Measurements from ENCODE around the gene SBK2. TPM values are rescaled to one million over a fixed set of nuclear protein-coding genes. Genes with fewer than 3 reads are reported as not detected.

SBK2 gene
- polyA plus RNA-seq, 1 of the 3 experiments (the other 2 are of a cell fraction) = 0.20 TPM

GRCh38 chr19:55554741-55555152, 17.8 kb upstream of the SBK2 start (continued):
- no peak for TF ChIP-seq ZBTB33 (IDR thresholded peaks at IDR 0.05; ENCODE audit: borderline replicate concordance, low read depth)
- TF ChIP-seq RAD21 (IDR thresholded peaks at IDR 0.05; ENCODE audit: low read length) = no peak
- TF ChIP-seq SMC3 (IDR thresholded peaks at IDR 0.05; ENCODE audit: low read depth, low read length) = no peak
- no peak for TF ChIP-seq FOXJ3 (CRISPR knock-in tag; IDR thresholded peaks at IDR 0.05)
- no peak for TF ChIP-seq TCF12 (IDR thresholded peaks at IDR 0.05)
- no peak for TF ChIP-seq FOXM1 (IDR thresholded peaks at IDR 0.05; ENCODE audit: low read depth)
- TF ChIP-seq, protein P1, sequence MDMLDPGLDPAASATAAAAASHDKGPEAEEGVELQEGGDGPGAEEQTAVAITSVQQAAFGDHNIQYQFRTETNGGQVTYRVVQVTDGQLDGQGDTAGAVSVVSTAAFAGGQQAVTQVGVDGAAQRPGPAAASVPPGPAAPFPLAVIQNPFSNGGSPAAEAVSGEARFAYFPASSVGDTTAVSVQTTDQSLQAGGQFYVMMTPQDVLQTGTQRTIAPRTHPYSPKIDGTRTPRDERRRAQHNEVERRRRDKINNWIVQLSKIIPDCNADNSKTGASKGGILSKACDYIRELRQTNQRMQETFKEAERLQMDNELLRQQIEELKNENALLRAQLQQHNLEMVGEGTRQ (IDR thresholded peaks at IDR 0.05; ENCODE audit: borderline replicate concordance, low read depth, low read length) = no peak
- no peak for TF ChIP-seq MXI1 (IDR thresholded peaks at IDR 0.05; ENCODE audit: low read depth, low read length)

DNA sequence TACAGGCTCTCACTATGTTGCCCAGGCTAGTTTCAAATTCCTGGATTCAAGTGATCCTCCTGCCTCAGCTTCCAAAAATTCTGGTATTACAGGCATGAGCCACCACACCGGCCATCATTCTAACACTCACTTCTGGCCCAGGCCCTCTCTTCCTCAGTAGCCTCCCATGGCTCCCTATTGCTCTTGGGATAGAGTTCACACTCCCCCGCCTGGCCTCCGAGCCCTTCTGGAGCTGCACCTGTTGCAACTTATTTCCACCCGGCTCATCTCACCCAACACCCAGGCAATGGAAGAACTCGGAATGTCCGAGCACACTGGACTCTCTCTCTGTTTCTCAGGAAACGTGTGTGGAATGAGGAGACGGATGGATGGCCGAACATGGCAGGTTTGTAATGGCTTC, 17.4 kb upstream of the SBK2 start:
- Histone ChIP-seq H4K20me1 (ENCODE audit: insufficient read depth) (no peaks in the 10 kb centered on the region), H2AFZ (ENCODE audit: low read depth) (no peak overlapping the region), H3K4me2 (no peak overlapping the region), H3K36me3 (replicated peaks in 1 of 2; ENCODE audit: control insufficient read depth in 1 of 2, insufficient read depth in 2 of 2, low read length in 1 of 2) (no peaks in the 10 kb centered on the region), H3K79me2 (ENCODE audit: insufficient read depth) (no peaks in the 10 kb centered on the region), H3K9me3 (no peaks in the 10 kb centered on the region), H3K9ac (no peak overlapping the region), H3K9me2 (no peaks in the 10 kb centered on the region), H3K27ac (ENCODE audit: low read depth in 2 of 2, low read length in 1 of 2) (no peak overlapping the region), H3K4me1 (ENCODE audit: control insufficient read depth in 1 of 2, insufficient read depth in 2 of 2, low read depth in 1 of 2, low read length in 1 of 2) (peaks cover 0 to 9% of the 10 kb centered on the region in 2 experiments; a peak in 3 of 4 replicates), H3K27me3 (ENCODE audit: insufficient read depth) (no peaks in the 10 kb centered on the region), H3F3A (replicated peaks; ENCODE audit: insufficient read depth) (peaks cover 10% of the 10 kb centered on the region), H3K4me3 (ENCODE audit: low read depth in 2 of 2, low read length in 1 of 2) (no peak overlapping the region)
- DNase-seq = no peak
- TF ChIP-seq ELF1 (IDR thresholded peaks at IDR 0.05) = no peak
- no peak for TF ChIP-seq RXRA (IDR thresholded peaks at IDR 0.05; ENCODE audit: borderline replicate concordance, low read depth)
- no peak for TF ChIP-seq POLR2AphosphoS5 (IDR thresholded peaks at IDR 0.05; ENCODE audit: low read depth, low read length)
- ChIA-PET POLR2A (no interaction called here), CTCF (interaction anchor here (1.3 kb wide), 1 partner anchor 52 kb away, joined by 3 read pairs; no protein-coding TSS in a partner anchor)
- 91% methylated on average over 9 of the region's 9 CpGs for WGBS (ENCODE audit: low lambda C conversion rate)

GRCh38 chr19:55553217-55554182, 16.6 kb upstream of the SBK2 start:
- Histone ChIP-seq H3K9me2 (no peaks in the 10 kb centered on the region), H3K36me3 (replicated peaks in 1 of 2; ENCODE audit: control insufficient read depth in 1 of 2, insufficient read depth in 2 of 2, low read length in 1 of 2) (no peaks in the 10 kb centered on the region), H3K79me2 (ENCODE audit: insufficient read depth) (no peaks in the 10 kb centered on the region), H3K9me3 (no peaks in the 10 kb centered on the region), H3K4me1 (ENCODE audit: control insufficient read depth in 1 of 2, insufficient read depth in 2 of 2, low read depth in 1 of 2, low read length in 1 of 2) (peaks cover 0 to 12% of the 10 kb centered on the region in 2 experiments; a peak in 3 of 4 replicates), H3K4me2 (no peak overlapping the region), H3F3A (replicated peaks; ENCODE audit: insufficient read depth) (peaks cover 15% of the 10 kb centered on the region), H3K27me3 (ENCODE audit: insufficient read depth) (no peaks in the 10 kb centered on the region), H3K4me3 (ENCODE audit: low read depth in 2 of 2, low read length in 1 of 2) (no peak overlapping the region), H3K9ac (no peak overlapping the region), H2AFZ (ENCODE audit: low read depth) (no peak overlapping the region), H4K20me1 (ENCODE audit: insufficient read depth) (no peaks in the 10 kb centered on the region), H3K27ac (ENCODE audit: low read depth in 2 of 2, low read length in 1 of 2) (no peak overlapping the region)
- POLR2A ChIA-PET = no interaction called here
- CTCF ChIA-PET = interaction anchor here (1.3 kb wide), 1 partner anchor 53 kb away, joined by 3 read pairs; no protein-coding TSS in a partner anchor
- DNase-seq = no peak
- WGBS (ENCODE audit: low lambda C conversion rate) = 70% methylated on average over 13 of the region's 13 CpGs
- TF ChIP-seq YY1 (IDR thresholded peaks at IDR 0.05; ENCODE audit: low read depth) (no peak), USF1 (IDR thresholded peaks at IDR 0.05; ENCODE audit: borderline replicate concordance, low read depth) (no peak)
